Lower leg skin (tissue), 4 donors: ENCODE data around the gene DRC7. TPM values are rescaled to one million over a fixed set of nuclear protein-coding genes. Genes with fewer than 3 reads are reported as not detected.

ENCODE experiments used
- DNase-seq, 2 donors: peaks; one replicate each; pipeline ENCODE4 v3.0.0-alpha.2; 2019; ENCODE audit warnings: low spot score in 2 of 2
- H3K4me3 ChIP-seq: fragments of 200-600 bp; sonication (generic); 2 replicates; pipeline ENCODE4 v1.5.1; 2017; ENCODE audit warnings: mild to moderate bottlenecking, low read depth; ENCODE audit not compliant: poor library complexity, severe bottlenecking
- POLR2A ChIP-seq, 2 donors: fragments of 450-650 bp; IDR thresholded peaks; one replicate each; pipeline ENCODE4 v1.6.1; 2016 to 2017; ENCODE audit warnings: antibody characterized with exemption in 2 of 2, mild to moderate bottlenecking in 1 of 2, moderate library complexity in 1 of 2
- WGBS, 2 donors: methylation state at CpG; one replicate each; pipeline ENCODE4 v1.1.5; 2018; 5-methylcytosine and 5-hydroxymethylcytosine counted together
- intact Hi-C: fragments of 100-400 bp; cut with DNase I; formaldehyde crosslinking; loops from one replicate; pipeline ENCODE4 v1.15.0; 2023; ENCODE audit warnings: low total_unique reads
- total RNA-seq, 4 donors: library from RNA; depleted of rRNA; stranded (reverse); fragments of >200 nt; gene quantifications; one replicate each; pipeline ENCODE4 v1.1.0, GENCODE V29; 2016
- TF ChIP-seq, protein P1 (sequence below), 3 donors: fragments of 450-650 bp; IDR thresholded peaks; one replicate each; pipeline ENCODE4 v1.5.1; 2016; ENCODE audit warnings: antibody characterized with exemption in 3 of 3, mild to moderate bottlenecking in 3 of 3, moderate library complexity in 2 of 3

The DRC7 gene
- total RNA-seq, 4 donors from 2014 or later: not detected

DNA sequence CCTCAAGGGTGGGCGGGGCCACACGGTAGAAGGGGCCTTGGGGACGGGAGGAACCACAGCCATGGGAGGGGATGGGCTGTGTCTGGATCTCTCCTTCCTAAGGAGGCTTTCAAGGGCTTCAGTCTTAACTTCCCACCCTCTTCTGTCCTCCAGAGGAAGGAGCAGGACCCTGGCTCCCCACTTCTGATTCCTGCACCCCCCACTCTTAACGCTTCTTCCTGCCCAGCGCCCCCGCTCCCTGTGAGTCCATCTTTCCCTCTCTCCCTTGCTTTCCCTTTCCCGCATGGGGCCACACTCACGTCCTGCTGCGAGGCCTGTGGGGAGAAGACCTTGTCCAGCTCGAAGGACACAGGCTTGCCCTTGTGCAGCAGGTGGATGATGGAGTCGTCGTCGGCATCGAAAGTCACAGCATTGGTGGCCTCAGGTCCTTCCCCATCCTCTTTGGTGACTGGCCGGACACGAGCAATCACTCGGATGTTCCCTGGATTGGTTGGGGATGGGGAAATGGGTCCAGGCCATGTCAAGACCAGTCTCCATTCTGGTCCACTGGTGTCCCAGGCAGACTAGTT is 70.6 kb downstream of the DRC7 start:
- intact Hi-C loops: no loop called here
- no peak overlapping the region for H3K4me3 ChIP-seq
- 88 to 94% methylated on average over 17 of the region's 17 CpGs for WGBS, 2 donors
- no peak for TF ChIP-seq POLR2A (IDR thresholded peaks at IDR 0.05)
- TF ChIP-seq, protein P1, sequence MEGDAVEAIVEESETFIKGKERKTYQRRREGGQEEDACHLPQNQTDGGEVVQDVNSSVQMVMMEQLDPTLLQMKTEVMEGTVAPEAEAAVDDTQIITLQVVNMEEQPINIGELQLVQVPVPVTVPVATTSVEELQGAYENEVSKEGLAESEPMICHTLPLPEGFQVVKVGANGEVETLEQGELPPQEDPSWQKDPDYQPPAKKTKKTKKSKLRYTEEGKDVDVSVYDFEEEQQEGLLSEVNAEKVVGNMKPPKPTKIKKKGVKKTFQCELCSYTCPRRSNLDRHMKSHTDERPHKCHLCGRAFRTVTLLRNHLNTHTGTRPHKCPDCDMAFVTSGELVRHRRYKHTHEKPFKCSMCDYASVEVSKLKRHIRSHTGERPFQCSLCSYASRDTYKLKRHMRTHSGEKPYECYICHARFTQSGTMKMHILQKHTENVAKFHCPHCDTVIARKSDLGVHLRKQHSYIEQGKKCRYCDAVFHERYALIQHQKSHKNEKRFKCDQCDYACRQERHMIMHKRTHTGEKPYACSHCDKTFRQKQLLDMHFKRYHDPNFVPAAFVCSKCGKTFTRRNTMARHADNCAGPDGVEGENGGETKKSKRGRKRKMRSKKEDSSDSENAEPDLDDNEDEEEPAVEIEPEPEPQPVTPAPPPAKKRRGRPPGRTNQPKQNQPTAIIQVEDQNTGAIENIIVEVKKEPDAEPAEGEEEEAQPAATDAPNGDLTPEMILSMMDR (IDR thresholded peaks at IDR 0.05): no peak
- DNase-seq: no peak

DNA sequence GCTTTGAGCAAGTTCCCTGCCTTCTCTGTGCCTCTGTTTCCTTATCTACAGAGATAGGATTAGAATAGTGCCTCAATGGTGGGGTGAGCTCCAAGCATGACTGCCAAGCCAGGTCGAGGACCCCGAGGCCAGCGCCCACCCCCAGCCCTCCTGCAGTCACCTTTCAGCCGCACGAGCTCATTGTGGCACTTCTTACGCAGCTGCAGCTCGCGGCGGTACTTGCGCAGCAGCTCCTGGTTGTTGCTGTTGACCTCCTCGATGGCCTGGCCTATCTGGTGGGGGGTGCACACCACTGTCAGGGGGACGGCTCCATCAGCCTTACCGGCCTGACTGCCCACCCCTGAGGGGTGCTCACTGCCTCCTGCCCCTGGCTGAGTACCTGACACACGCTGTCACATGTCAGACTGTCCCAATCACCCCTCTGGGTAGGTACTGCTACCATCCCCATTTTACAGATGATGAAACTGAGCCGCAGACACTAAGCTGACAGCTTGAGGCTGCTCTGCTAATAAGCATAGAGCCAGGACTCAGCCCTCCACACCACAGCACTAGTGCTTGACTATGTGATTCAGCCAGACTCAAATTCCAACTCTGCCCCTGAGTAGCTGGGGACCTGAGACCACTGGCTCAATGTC is 72.2 kb downstream of the DRC7 start:
- intact Hi-C loops: no loop called here
- no peak for DNase-seq
- WGBS, 2 donors: 94 to 95% methylated on average over 15 of the region's 15 CpGs
- TF ChIP-seq, protein P1 (IDR thresholded peaks at IDR 0.05): no peak
- no peak for TF ChIP-seq POLR2A (IDR thresholded peaks at IDR 0.05)
- H3K4me3 ChIP-seq: no peak overlapping the region

DNA sequence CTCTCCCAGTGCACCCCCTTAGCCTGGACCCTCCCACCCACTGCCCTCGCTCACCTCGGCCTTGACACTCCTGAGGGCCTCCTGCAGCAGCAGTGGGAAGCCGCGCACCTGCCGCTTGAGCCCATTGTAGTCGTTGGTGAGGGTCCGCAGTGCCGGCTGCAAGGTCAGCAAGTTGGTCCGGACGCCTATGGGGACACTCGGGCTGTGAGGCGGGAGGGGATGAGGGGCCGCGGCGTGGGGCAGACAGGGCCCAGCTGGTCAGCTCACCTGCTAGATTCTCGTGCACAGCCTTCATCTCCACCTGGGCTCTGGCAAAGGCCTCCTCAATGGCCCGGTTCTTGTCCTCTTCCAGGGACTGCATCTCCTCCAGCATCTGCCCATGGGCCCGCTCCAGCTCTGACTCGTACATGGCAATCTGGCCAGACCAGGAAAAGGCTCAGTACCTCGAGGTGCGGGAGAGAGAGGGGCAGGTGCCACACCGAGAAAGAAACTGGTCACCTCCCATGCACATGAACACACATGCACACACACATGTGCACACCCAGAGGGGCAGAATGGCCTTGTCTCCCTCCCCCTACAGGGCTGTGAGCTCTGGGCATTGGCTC is 75.0 kb downstream of the DRC7 start:
- intact Hi-C loops: no loop called here
- no peak overlapping the region for H3K4me3 ChIP-seq
- no peak for TF ChIP-seq POLR2A (IDR thresholded peaks at IDR 0.05)
- TF ChIP-seq, protein P1 (IDR thresholded peaks at IDR 0.05): no peak
- 93% methylated on average over 17 to 22 of the region's 22 CpGs for WGBS, 2 donors
- no peak for DNase-seq

DNA sequence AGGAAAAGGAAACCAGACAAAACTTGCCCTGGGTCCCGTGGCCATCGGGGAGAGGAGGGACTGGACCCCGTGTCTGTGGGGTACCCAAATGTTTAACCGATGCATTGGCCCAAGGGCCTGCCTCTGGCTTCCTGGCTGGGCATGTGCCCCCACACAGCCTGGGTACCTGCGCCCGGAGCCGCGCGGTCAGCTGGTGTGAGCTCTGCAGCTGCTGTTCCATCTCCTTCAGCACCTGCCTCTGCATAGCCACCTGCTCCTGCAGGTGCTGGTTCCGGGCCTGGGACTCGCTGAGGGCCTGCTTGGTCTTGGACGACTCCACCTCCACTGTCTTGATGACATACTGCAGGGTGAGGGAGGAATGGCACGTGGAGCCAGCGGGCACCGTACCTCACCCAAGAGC is 75.8 kb downstream of the DRC7 start:
- TF ChIP-seq, protein P1 (IDR thresholded peaks at IDR 0.05): no peak
- no peak for TF ChIP-seq POLR2A (IDR thresholded peaks at IDR 0.05)
- WGBS, 2 donors: 94 to 96% methylated on average over 15 of the region's 15 CpGs
- no peak for DNase-seq
- intact Hi-C loops: no loop called here
- no peak overlapping the region for H3K4me3 ChIP-seq

DNA sequence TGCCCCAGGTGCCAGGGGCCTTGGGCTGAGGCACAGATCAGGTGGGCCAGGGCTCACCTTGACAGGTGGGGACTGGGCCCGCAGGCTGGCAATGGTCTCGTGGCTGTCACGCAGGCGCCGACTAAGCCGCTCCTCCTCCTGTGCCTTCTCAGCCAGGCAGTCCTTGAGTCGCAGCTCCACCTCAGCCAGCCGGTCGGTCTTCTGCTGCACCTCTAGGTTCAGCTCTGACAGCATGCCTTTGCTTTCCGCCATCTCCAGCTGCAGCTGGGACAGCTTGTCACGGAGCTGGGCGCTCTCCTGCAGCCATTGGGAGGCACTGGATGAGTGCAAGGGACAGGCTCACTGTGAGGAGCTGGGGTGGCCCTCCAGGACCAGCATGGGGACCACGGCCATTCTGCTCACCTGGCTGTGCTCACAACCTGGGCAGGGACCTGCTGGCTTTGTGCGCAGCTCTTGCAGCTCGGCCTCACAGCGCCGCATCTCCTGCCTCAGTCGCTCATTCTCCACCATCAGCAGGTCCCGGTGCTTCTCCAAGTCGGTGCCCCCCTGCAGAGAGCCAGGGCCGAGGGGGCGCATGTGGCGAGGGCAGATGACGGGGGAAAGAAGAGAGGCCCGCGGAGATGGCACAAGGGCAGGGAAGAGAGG is 76.7 kb downstream of the DRC7 start:
- intact Hi-C loops: no loop called here
- WGBS, 2 donors: 94 to 96% methylated on average over 26 of the region's 26 CpGs
- TF ChIP-seq, protein P1 (IDR thresholded peaks at IDR 0.05): no peak
- no peak for TF ChIP-seq POLR2A (IDR thresholded peaks at IDR 0.05)
- DNase-seq: no peak
- no peak overlapping the region for H3K4me3 ChIP-seq
